KBM-7 (cell line): ENCODE data around the gene CYB5B.

ENCODE experiments used
- DNase-seq: peaks from one replicate; pipeline ENCODE4 v3.0.0-alpha.2; 2015
- in situ Hi-C: fragments of 300-500 bp; cut with MboI; formaldehyde crosslinking; loops from 2 replicates; pipeline ENCODE4 v1.14.3; 2020; ENCODE audit warnings: low sequenced_read_pairs, low pct_unique_long_range_greater_than_20kb, mixed read lengths

CYB5B gene

DNA sequence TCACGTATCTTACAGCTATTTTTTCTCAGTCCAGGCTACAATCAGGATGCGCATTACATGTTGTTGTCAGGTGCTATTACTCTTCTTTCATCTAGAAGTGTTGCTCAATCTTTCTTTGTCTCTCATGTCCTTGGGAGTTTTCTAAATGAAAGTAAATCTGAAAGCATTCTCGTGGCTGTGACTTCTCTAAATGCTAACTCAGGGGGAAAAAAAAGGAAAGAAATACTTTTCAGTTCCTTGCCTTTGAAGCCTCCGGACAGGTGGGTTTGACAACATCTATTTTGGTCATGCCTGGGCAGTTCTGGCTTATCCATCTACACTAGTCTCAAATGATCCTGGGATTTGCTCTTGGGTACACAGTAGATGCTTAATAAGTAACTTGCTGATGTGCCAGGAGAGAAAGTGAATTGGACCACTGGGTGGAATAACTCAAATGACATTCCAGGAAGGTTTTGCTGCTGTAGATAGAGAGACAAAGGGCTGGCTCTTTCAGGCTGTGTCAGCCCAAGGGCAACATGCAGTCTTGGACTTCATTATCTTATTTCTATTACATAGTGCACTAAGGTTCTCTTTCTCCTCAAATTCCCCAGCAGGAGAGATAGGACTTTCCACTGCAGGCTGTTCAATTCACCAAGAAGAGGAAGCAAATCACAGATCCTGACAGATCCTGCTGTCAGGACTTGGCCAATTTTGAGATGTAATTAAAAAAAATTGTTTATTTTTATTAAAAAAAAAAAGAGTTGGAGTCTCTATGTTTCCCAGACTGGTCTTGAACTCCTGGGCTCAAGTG, 77.7 kb downstream of the CYB5B start:
- in situ Hi-C loops: no loop called here
- no peak for DNase-seq

DNA sequence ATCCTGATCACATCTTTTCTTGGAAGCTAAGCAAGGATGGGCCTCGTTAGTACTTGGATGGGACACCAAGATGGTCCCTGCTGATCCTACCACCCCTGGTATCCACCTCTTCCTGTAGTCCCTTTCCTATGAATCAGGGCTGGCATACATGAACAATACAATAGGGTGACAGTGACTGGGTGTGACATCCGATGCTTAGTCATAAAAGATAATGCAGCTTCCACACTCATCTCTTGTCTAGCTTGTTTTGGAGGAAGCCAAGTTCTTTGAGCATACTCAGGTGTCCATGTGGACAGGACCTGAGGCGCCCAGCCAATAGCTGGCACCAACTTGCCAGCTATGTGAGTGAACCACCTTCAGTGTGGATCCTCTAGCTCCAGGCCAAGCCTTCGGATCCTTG, 78.8 kb downstream of the CYB5B start:
- in situ Hi-C loops: no loop called here
- no peak for DNase-seq

DNA sequence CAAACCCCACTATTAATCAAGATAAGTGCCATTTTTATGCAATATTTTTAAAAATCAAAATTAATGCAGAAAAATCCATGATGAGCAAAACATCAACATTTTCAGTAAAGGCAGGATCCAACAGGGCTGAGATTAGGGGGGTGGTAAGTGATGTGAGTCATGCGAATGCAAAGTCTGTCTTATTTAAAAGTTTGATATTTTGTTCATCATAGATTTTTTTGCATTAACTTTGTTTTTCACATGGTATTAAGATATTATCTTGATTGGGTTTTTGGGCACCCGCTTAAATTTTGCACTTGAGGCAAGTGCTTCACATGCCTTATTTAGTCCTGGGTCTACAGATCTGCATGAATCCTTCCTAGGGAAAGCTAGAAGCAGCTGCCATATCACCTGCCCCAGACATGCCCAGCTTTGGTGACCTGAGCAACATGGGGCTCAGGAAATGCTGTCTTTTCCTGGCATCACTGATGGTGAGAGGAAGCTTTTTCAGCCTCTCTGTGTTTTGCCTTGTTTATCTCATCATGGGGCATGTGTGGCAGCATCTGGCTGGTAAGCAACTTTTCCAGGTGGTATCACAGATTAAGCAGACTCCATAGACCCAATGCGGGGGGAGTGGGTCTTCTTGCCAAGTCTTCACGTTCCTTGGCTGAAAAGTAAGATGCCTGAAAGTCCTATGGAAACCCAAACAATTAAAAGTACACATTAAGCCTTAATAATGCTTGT, 83.8 kb downstream of the CYB5B start:
- no peak for DNase-seq
- in situ Hi-C loops: no loop called here

DNA sequence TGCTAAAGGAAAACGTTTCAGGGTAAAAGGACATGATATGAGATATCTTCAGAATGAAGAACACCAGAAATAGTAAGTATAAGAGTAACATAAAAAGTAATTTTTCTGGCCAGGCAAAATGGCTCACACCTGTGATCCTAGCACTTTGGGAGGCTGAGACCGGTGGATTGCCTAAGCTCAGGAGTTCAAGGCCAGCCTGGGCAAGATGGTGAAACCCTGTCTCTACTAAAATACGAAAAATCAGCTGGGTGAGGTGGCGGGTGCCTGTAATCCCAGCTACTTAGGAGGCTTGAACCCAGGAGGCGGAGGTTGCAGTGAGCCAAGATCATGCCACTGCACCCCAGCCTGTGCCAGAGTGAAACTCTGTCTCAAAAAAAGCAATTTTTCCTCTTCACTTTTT, 84.7 kb downstream of the CYB5B start:
- no peak for DNase-seq
- in situ Hi-C loops: no loop called here

DNA sequence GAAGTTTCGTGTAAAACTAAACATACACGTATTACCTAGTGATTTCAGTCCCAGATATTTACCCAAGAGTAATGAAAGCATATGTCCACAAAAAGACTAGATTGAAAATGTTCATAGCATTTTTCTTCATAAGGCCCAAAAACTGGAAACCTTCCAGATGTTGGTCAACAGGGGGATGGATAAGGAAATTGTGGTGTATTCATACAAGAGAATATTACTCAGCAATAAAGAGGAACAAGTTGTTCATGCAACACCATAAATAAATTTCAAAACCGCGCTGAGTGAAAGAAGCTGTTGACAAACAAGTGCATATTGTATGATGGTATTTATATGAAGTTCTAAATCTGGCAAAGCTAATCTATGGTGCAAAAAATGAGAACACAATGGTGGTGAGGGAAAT, 87.2 kb downstream of the CYB5B start:
- in situ Hi-C loops: no loop called here
- no peak for DNase-seq

DNA sequence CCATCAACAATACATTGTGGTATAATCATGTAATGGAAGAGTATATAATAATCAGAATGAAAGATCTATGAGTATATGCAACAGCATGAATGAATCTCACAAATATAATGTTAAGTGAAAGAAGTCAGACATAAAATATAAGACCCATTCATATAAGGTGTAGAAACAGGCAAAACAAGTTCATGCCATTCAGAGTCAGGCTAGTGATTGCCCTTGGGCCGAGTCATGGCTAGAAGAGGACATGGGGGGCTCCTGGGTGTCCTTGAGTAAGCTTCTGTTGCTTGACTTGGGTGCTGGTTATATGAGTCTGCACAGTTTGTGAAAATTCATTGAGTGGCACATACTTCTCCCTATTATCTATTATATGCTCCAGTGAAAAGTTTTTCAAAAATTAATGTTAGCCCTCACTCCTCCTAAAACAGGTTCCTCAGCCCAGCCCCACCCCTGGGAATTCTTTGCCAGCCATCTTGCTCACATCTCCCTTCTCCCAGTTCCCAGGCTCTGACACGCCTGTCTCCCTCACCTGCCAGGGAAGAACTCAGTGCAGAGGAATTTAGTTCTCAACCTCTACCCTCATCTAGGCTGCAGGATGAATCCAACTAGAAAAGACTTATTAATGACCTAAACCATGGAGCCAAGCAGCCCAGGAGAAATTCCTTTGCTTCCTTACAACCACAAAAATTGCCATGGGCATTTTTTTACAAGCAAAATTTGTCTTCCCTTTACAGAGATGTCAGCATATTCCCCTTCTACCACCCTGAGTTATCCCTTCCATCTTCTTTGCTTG, 89.0 kb downstream of the CYB5B start:
- in situ Hi-C loops: no loop called here
- DNase-seq: no peak

DNA sequence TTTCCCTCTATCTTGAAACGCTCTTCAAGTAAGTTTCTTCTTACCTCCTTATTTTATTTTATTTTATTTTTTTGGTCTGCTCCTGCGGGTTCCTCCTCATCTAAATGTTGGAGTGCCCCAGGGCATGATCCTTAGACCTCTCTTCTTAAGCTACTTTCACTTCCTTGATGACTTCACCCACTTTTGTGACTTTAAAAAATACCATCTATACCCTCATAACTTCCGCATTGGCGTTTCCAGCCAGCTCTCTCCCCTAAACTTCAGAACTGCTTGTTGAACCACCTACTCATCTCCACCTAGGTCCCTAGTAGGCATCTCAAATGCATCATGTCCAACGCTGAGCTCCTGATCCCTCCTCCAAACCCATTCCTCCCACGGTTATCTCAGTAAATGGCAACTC, 89.9 kb downstream of the CYB5B start:
- in situ Hi-C loops: no loop called here
- DNase-seq: no peak
